Uterus (tissue), 2 donors: ENCODE data around the gene GTF3C2.

Experiments
- POLR2A ChIP-seq, 2 donors: fragments of 450-650 bp; IDR thresholded peaks; one replicate each; pipeline ENCODE4 v1.6.1; 2016; ENCODE audit warnings: antibody characterized with exemption in 2 of 2, mild to moderate bottlenecking in 1 of 2, moderate library complexity in 1 of 2
- TF ChIP-seq, protein P1 (sequence below), 4 experiments: fragments of 200-600 bp in 2 of 4; fragments of 450-650 bp in 2 of 4; sonication (generic) in 2 of 4; IDR thresholded peaks; one replicate each; pipeline ENCODE4 v1.5.1; 2016 to 2019; ENCODE audit warnings: antibody characterized with exemption in 4 of 4, mild to moderate bottlenecking in 2 of 4, moderate library complexity in 1 of 4

DNA sequence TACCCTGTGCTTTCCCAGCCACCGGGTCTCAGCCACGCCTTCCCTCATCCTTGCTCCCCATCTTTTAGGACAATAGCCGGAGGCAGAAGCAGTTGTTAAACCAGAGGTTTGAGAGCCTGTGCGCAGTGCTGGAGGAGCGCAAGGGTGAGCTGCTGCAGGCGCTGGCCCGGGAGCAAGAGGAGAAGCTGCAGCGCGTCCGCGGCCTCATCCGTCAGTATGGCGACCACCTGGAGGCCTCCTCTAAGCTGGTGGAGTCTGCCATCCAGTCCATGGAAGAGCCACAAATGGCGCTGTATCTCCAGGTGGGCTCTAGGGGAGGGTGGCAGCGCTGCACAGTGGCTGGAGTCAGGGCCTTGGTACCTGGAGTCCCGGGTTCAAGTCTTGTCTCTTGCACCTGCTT is 51.0 kb downstream of the GTF3C2 start:
- TF ChIP-seq, protein P1, sequence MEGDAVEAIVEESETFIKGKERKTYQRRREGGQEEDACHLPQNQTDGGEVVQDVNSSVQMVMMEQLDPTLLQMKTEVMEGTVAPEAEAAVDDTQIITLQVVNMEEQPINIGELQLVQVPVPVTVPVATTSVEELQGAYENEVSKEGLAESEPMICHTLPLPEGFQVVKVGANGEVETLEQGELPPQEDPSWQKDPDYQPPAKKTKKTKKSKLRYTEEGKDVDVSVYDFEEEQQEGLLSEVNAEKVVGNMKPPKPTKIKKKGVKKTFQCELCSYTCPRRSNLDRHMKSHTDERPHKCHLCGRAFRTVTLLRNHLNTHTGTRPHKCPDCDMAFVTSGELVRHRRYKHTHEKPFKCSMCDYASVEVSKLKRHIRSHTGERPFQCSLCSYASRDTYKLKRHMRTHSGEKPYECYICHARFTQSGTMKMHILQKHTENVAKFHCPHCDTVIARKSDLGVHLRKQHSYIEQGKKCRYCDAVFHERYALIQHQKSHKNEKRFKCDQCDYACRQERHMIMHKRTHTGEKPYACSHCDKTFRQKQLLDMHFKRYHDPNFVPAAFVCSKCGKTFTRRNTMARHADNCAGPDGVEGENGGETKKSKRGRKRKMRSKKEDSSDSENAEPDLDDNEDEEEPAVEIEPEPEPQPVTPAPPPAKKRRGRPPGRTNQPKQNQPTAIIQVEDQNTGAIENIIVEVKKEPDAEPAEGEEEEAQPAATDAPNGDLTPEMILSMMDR (IDR thresholded peaks at IDR 0.05), result no peak
- no peak for TF ChIP-seq POLR2A (IDR thresholded peaks at IDR 0.05)
